Islet of Langerhans (tissue), 1 donor: ENCODE measurements around the gene CCDC92.

Experiments
- FAIRE-seq: peaks from one replicate; lab custom pipeline; 2011; peaks lifted over from hg19 to GRCh38; lab: Jason Lieb, UNC

The CCDC92 gene

DNA sequence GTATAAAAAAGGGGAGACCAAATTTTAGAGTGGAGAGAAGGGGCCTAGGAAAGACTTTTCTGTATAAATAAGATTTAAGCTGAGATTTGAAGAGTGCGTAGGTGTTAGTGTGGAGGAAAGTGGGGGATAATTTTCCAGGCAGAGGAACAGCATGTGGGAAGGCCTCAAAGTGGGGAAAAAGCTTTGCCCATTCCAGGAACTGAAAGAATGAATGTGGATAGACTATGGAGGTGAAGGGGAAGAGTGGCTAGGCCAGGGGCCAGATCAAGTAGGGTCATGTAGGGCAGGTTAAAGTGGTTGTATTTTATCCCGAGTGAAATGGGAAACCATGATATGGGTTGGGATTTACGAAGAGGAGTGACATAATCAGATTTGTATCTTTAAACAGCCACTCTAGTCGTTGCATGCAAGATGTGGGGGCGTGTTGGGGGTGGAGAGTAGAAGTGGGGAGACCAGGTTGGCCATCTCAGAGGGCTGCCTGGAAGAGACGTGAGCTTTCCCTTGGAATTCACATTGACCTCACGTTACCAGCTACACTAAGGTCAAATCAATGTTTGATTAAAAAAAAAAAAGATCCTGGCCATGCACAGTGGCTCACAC lies 3.7 kb upstream of the CCDC92 start:
- no peak for FAIRE-seq

GRCh38 chr12:123973552-123974341 lies 1.1 kb upstream of the CCDC92 start:
- no peak for FAIRE-seq

GRCh38 chr12:123971770-123972456 lies 718 bp downstream of the CCDC92 start:
- no peak for FAIRE-seq

- peak; percentile 90 for FAIRE-seq
Measured at GRCh38 chr12:123971449-123971769, 1.2 kb downstream of the CCDC92 start.

DNA sequence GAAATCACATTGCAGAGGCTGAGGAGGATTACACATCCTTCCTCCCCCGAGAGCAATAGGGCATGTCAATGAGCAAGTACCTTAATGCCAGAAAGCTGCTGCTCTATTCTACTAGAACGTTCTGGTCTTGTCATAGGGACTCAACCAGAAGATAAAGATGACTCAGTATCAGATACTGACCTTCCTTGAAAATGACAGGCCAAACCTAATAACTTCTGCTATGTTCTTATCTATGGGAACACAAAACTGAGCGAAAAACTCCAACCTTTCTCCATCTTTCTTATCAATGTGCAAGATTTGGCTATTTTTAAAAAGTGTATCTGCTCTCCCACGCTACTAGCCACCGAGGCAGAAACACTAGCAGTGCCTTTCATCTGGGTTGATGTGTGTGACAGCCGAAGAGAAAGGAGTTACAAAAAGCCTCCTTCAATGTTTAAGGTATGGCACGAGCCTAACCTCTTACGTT lies 5.5 kb downstream of the CCDC92 start:
- FAIRE-seq = no peak

DNA sequence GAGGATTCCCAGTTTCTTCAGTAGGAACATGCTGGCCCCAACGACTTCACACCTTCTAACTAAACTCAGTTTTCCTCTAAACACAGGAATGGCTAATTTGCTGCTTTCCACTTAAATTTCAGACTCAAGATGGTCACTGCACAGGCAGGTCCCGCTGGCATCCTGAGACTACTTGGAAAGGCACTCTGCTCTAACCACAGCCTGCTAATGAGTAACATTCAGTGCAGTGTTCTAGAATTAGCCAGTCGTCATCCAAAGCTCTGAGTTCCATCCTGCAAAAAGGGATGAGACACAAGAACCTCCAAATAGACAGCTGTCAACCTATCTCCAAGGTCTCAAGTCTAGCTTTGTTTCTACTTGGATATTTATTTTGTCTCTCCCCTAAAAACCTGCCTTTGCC lies 6.0 kb downstream of the CCDC92 start:
- FAIRE-seq = no peak

DNA sequence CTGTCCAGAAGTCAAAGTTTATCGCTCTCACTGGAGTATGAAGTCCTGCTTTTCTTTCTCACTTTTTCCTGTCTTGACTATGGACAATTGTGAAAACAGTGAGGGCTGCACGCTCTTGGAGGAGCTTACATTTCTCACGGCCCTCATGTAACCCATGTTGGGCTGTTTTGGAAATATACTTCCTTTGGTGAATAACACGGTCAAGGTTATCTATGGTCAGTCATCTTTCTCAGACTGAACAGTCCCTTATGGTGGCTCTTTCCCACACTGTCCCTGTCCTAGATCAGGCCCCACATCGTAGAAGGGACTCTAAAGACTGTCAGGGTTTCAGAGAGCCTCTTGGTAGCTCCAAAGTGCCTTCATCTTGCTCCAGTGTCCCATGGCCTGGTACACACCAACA lies 7.2 kb downstream of the CCDC92 start:
- no peak for FAIRE-seq

GRCh38 chr12:123963821-123964220 lies 8.8 kb downstream of the CCDC92 start:
- peak; percentile 53 for FAIRE-seq

DNA sequence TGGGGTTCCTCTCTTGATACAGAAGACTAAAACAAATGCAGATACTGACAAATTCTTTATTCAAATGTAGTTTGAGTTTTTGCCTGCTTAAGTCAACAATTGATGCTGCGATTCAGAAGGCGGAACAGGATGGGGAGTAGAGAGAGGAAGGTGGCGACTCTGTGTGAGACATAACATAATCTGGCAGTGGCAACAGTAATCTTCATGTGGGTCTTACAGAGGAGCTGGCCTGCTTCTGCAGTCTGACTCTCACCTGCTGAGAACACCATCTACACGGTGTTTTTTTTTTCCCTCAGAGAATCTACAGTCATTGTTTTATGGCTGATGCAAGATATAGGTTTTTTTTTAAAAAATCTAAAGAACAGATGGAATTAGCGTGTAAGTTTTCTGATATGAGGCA lies 10.1 kb downstream of the CCDC92 start:
- FAIRE-seq = no peak

DNA sequence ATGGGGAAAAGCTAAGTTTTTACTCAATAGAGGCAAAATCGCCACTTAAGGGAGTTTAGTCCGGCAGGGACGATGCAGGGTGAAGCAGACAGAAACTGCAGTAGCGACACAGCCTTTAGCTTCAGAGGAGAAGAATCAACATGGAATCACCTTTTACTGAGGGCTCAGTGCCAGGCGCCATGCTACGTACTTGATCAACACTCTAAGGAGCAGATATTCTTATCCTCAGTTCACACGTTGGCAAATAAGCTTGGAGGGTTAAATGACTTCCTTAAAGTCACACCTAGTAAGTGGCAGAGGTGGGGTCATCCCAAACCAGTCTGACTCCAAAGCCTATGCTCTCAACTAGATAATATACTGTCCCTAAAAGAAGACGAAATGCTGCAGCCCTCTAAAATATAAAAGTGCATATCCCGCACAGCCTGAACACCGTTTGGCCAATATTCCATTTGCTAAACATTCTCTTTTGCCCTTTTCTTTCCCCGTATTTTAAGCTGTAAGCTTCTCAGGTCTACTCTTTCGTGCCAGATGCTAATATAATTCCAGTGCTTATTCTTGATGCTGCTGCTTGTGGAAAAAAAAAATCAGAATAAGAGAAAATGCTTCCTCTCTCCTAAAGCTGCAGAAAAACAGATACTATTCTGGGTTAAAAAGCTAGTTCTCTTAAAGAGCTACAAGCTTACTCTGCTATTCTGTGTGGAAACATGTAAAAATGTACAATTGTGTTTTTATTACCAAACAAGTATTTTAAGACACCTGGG lies 10.9 kb downstream of the CCDC92 start:
- FAIRE-seq = no peak

DNA sequence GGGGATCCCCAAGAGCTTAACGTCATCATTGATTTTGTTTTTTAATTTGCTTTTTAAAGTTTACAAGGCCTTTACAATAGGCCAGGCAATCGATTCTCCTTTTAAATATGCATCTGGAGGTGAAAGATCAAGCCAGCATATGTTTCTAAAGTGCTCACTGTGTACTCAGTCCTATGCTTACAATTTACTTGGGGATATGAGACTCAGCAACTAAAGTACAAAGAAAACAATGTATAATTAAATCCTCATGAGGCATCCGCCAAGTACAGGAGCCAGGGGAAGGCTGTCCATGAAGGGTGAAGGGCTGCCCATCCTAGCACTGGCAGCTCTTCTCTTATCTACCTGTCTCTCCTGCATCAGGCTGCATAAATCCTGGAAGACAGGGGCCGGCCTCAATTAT lies 11.8 kb downstream of the CCDC92 start:
- FAIRE-seq = no peak

- no peak for FAIRE-seq
Measured at GRCh38 chr12:123960029-123960735, 12.4 kb downstream of the CCDC92 start.

GRCh38 chr12:123958876-123959275 lies 13.8 kb downstream of the CCDC92 start:
- no peak for FAIRE-seq

- no peak for FAIRE-seq
Measured at GRCh38 chr12:123958462-123958861, 14.2 kb downstream of the CCDC92 start.

DNA sequence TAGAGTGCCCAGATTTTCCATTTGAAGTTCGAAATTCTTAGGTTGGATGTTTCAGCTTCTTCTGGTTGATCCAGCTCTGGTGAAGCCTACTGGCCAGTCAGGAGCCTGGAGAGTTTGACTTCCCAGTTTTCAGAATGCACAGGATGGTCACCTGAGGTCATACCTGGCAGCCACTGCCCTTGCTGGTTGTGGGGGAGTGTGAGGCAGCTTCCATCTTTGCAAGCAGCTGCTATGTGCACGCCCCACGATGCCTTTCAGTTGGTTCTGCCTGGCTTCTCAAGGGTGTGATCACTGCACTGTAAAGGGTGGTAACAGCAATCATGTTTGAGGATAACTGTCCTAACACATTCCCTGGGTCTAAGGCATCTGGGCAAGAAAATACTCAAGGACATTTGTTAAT lies 15.4 kb downstream of the CCDC92 start:
- FAIRE-seq = no peak

- no peak for FAIRE-seq
Measured at GRCh38 chr12:123956249-123956648, 16.4 kb downstream of the CCDC92 start.

DNA sequence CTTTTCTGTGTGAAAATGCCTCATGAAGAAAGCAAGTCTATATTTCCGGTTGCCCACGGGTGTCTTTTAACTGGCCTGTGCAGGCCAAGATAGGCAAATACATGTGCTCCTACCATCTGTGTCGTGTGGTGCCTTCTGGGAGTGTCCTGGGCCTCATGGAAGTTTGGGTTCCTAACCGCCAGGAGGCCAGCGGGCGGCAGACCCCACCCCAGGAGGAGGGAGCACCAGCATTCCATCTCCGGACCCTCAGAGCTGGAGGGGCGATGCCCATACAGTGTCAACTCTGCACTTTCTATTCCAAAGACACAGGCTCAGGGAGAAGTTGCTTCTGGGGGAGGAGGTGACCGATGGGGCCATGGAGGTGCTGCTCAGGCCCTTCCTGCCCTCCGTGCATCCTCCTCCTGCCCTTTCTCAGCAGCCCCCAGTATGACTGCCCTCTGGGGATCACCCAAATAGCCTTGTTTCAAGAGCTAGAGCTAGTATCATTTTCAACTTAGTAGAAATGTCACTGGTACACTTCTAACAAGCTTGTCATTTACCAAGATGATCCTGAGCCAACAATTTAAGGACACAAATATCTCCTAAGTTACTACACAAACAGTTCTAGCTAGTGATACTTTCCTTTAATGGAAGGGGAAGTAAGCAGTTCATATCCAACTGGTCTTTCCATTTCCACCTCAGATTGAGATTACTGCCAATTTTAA lies 17.8 kb downstream of the CCDC92 start:
- FAIRE-seq = no peak

- FAIRE-seq = no peak
Measured at GRCh38 chr12:123952037-123952436, 20.6 kb downstream of the CCDC92 start.

DNA sequence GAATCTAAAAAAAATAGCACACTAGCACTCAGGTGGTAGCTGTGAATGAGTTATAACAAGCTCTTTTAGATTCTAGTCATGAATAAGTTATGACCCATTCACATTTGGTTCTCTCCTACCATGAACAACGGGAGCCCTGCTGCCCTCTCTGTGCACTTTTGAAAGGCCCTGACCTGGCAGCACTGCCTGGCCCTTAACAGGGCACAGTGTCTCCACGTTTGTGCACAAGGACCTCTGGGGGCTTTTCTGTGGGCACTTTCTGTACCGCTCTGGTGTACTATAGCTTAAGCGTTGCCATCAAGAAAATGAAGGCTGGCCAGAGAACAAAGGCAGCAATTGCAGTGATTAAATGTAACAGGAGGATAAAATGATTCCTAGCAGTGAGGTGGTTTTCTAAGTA lies 21.2 kb downstream of the CCDC92 start:
- no peak for FAIRE-seq

GRCh38 chr12:123950476-123951349 lies 21.9 kb downstream of the CCDC92 start:
- FAIRE-seq = no peak

DNA sequence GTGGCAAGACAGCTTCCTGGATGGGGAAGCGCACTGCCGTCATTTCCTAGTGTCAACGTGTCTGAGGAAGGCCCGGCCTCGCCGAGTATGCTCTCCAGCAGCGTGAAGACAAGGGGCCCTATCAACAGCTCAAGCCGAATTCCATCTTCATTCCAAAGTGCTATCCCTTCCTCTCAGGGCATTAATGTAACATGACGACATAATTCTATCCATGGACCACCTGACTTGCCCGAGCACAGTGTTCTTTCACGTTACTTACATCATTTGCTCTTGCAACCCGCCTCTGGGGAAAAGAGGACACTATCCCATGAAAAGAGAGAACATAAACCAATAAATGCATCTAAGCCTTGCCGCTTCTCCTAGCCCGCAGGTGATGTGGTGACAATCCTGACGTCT lies 22.9 kb downstream of the CCDC92 start:
- FAIRE-seq = no peak
